ENCODE data around the gene GET4. TPM values are rescaled to one million over a fixed set of nuclear protein-coding genes. Genes with fewer than 3 reads are reported as not detected.

Gene GET4
- total RNA-seq, 1 experiment from 2014 or later: 90.9 TPM

DNA sequence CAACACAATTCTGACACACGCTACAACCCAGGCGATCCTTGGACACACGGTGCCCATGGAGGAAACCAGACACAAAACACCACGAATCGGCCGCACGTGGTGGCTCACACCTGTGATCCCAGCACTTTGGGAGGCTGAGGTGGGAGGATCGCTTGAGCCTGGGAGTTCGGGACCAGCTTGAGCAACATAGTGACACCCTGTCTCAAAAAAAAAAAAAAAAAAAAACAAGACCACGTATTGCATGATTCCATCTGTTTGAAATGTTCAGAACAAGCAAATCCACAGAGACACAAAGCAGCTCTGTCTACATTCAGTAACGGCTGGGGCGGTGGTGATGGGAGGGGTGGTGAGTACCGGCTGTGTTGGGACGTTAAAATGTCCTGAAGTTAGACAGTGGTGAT is 53.0 kb downstream of the GET4 start:
- no peaks in the 10 kb centered on the region for H3K36me3 ChIP-seq (ENCODE audit: control insufficient read depth, insufficient read depth, low read length)
- ChIA-PET POLR2A (no interaction called here), CTCF (no interaction called here)
- in situ Hi-C loops (cut with HindIII; ENCODE audit: low pct_unique_long_range_greater_than_20kb, low sequenced_read_pairs): no loop called here
- ATAC-seq (no peak), DNase-seq (ENCODE audit: low read depth, low spot score) (no peak)
- H3K9me3 ChIP-seq (ENCODE audit: control insufficient read depth, insufficient read depth, low read depth, low read length): no peaks in the 10 kb centered on the region
- H3K4me1 ChIP-seq (ENCODE audit: control insufficient read depth, insufficient read depth, low read length): peaks cover 20% of the 10 kb centered on the region
- H3K4me3 ChIP-seq (ENCODE audit: low read depth in 2 of 2, low read length in 2 of 2): no peak overlapping the region
- intact Hi-C loops (cut with micrococcal nuclease; ENCODE audit: unreplicated experiment): no loop called here
- TF ChIP-seq POLR2AphosphoS5 (IDR thresholded peaks at IDR 0.05; ENCODE audit: low read depth, low read length) (no peak), TCF7L2 (IDR thresholded peaks at IDR 0.05; ENCODE audit: low read depth, low read length) (no peak), SIN3A (IDR thresholded peaks at IDR 0.05; ENCODE audit: borderline replicate concordance, insufficient read depth, low read depth, low read length) (no peak)
- TF ChIP-seq, protein P1, sequence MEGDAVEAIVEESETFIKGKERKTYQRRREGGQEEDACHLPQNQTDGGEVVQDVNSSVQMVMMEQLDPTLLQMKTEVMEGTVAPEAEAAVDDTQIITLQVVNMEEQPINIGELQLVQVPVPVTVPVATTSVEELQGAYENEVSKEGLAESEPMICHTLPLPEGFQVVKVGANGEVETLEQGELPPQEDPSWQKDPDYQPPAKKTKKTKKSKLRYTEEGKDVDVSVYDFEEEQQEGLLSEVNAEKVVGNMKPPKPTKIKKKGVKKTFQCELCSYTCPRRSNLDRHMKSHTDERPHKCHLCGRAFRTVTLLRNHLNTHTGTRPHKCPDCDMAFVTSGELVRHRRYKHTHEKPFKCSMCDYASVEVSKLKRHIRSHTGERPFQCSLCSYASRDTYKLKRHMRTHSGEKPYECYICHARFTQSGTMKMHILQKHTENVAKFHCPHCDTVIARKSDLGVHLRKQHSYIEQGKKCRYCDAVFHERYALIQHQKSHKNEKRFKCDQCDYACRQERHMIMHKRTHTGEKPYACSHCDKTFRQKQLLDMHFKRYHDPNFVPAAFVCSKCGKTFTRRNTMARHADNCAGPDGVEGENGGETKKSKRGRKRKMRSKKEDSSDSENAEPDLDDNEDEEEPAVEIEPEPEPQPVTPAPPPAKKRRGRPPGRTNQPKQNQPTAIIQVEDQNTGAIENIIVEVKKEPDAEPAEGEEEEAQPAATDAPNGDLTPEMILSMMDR (IDR thresholded peaks at IDR 0.05): no peak
- TF ChIP-seq, protein P2, sequence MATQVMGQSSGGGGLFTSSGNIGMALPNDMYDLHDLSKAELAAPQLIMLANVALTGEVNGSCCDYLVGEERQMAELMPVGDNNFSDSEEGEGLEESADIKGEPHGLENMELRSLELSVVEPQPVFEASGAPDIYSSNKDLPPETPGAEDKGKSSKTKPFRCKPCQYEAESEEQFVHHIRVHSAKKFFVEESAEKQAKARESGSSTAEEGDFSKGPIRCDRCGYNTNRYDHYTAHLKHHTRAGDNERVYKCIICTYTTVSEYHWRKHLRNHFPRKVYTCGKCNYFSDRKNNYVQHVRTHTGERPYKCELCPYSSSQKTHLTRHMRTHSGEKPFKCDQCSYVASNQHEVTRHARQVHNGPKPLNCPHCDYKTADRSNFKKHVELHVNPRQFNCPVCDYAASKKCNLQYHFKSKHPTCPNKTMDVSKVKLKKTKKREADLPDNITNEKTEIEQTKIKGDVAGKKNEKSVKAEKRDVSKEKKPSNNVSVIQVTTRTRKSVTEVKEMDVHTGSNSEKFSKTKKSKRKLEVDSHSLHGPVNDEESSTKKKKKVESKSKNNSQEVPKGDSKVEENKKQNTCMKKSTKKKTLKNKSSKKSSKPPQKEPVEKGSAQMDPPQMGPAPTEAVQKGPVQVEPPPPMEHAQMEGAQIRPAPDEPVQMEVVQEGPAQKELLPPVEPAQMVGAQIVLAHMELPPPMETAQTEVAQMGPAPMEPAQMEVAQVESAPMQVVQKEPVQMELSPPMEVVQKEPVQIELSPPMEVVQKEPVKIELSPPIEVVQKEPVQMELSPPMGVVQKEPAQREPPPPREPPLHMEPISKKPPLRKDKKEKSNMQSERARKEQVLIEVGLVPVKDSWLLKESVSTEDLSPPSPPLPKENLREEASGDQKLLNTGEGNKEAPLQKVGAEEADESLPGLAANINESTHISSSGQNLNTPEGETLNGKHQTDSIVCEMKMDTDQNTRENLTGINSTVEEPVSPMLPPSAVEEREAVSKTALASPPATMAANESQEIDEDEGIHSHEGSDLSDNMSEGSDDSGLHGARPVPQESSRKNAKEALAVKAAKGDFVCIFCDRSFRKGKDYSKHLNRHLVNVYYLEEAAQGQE (IDR thresholded peaks at IDR 0.05; ENCODE audit: insufficient read depth in 1 of 2, low read depth in 2 of 2, low read length in 1 of 2): no peak
- H3K27me3 ChIP-seq (ENCODE audit: control insufficient read depth, insufficient read depth, low read length): no peaks in the 10 kb centered on the region
- BruUV-seq (replicated peaks): no TSS peak
- H3K27ac ChIP-seq (ENCODE audit: low read length): no peak overlapping the region

DNA sequence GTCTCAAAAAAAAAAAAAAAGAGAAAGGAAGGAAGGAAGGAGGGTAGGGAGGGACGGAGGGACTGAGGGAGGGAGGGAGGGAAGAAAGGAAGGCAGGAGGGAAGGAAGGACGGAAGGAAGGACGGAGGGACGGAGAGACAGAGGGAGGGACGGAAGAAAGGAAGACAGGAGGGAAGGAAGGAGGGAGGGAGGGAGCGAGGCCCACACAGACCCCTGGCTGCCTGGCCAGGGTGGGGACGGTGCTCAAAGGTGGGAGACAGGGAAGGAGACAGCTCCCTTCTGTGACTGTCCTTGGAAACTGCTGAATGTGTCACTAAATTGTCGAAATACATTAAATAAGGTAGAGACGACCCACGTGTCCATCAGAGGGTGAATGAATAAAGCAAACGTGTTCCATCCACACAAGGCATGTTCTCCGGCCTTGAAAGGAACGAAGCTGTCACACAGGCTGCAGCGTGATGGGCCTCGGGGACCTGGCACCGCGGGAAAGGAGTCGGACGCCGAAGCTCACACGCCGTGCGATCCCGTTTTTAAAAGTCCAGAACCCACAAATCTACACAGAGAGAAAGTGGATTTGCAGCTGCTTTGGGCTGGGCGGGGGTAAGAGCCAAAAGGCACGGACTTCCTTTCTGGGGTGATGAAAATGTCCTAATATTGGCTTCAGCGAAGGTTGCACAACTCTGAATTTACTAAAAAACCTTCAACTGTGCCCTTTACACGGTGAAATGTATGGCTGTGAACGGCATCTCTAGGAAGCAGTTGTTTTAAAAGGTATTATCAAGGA is 54.8 kb downstream of the GET4 start:
- ChIA-PET CTCF (interaction anchor here (0.7 kb wide), 1 partner anchor 1472 kb away, joined by 3 read pairs; the partner anchor contains the start of gene CHST12), POLR2A (no interaction called here)
- intact Hi-C loops (cut with micrococcal nuclease; ENCODE audit: unreplicated experiment): no loop called here
- H3K27me3 ChIP-seq (ENCODE audit: control insufficient read depth, insufficient read depth, low read length): no peaks in the 10 kb centered on the region
- no peak overlapping the region for H3K4me3 ChIP-seq (ENCODE audit: low read depth in 2 of 2, low read length in 2 of 2)
- H3K4me1 ChIP-seq (ENCODE audit: control insufficient read depth, insufficient read depth, low read length): peaks cover 14% of the 10 kb centered on the region
- H3K27ac ChIP-seq (ENCODE audit: low read length): no peak overlapping the region
- BruUV-seq (replicated peaks): no TSS peak
- no peaks in the 10 kb centered on the region for H3K9me3 ChIP-seq (ENCODE audit: control insufficient read depth, insufficient read depth, low read depth, low read length)
- in situ Hi-C loops (cut with HindIII; ENCODE audit: low pct_unique_long_range_greater_than_20kb, low sequenced_read_pairs): no loop called here
- DNase-seq (ENCODE audit: low read depth, low spot score) (no peak), ATAC-seq (no peak)
- no peaks in the 10 kb centered on the region for H3K36me3 ChIP-seq (ENCODE audit: control insufficient read depth, insufficient read depth, low read length)
- no peak for TF ChIP-seq TCF7L2 (IDR thresholded peaks at IDR 0.05; ENCODE audit: low read depth, low read length)
- no peak for TF ChIP-seq SIN3A (IDR thresholded peaks at IDR 0.05; ENCODE audit: borderline replicate concordance, insufficient read depth, low read depth, low read length)
- TF ChIP-seq, protein P2 (IDR thresholded peaks at IDR 0.05; ENCODE audit: insufficient read depth in 1 of 2, low read depth in 2 of 2, low read length in 1 of 2): no peak
- TF ChIP-seq, protein P1 (IDR thresholded peaks at IDR 0.05): no peak
- no peak for TF ChIP-seq POLR2AphosphoS5 (IDR thresholded peaks at IDR 0.05; ENCODE audit: low read depth, low read length)

Measured in Panc1 (cell line).